ENCODE data around the gene MXD4.

MXD4 gene

GRCh38 chr4:2262145-2262943 lies 435 bp upstream of the MXD4 start:
- ATAC-seq, result peak; percentile 96
- peak; percentile 96 for DNase-seq

GRCh38 chr4:2261110-2261852 lies 628 bp downstream of the MXD4 start:
- DNase-seq, result peak; percentile 67
- ATAC-seq, result peak; percentile 4

DNA sequence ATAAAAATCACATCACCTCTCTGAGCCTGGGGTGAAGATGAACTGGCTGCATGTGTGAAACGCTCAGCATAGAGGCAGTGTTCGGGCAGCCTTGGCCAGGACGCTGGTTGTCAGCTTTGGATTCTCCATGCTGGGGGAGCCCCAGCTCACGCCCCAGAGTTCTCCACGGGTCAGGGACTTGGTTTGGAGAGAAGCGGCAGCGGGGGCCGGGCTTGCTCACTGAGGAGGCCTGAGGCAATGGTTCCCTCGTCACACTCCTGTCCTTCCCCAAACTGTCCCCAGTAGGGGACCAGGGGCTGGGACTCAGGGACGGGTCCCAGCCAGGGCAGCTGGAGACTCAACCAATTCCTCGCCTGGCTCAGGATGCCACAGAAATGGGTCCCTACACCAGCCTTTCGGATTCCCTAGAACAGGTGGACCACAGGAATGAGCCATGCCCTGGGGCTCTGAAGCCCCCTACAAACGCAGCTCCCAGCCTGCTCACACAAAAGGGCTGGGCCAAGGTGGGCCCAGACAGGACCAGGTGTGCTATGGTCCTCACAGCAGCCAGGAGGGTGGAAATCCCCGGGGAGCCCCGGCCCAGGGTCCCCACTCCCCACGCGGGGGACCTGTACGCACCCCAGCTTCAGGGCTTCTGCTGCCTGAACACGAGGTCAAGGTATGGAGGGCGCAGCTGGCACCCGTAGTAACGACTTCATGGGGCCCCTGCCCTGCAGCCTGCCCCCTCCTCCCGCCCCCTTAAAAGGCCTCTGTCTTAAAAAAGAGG lies 1.4 kb downstream of the MXD4 start:
- ATAC-seq (no peak), DNase-seq (no peak)

GRCh38 chr4:2259541-2260343 lies 2.2 kb downstream of the MXD4 start:
- no peak for DNase-seq
- no peak for ATAC-seq

DNA sequence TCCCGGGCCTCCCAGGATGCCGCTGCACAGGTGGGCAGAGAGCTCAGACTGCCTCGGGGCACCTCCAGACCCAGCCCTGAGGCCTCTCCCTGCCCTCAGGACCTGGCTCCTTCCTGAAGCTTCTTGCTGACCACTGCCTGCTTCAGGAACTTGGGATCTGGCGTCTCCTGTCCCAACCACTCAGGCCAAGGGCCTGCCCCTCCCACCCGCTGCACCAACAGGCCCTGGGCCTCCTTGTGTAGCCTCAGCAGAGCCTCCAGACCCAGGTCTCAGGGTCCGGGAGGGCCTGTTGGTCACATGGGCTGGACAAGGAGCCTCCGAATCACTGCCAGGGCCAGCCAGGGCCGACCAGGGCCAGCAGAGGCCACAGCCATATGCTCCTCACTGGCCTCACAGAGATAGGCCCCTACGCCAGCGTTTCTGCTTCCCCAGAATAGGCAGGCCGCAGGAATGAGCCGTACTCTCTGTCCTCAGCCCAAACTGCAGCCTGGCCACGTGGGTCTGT lies 2.8 kb downstream of the MXD4 start:
- no peak for ATAC-seq

GRCh38 chr4:2258091-2259035 lies 3.5 kb downstream of the MXD4 start:
- ATAC-seq (no peak), DNase-seq (no peak)

More for the DNA sequence above, 2.8 kb downstream of the MXD4 start:
- no peak for DNase-seq

DNA sequence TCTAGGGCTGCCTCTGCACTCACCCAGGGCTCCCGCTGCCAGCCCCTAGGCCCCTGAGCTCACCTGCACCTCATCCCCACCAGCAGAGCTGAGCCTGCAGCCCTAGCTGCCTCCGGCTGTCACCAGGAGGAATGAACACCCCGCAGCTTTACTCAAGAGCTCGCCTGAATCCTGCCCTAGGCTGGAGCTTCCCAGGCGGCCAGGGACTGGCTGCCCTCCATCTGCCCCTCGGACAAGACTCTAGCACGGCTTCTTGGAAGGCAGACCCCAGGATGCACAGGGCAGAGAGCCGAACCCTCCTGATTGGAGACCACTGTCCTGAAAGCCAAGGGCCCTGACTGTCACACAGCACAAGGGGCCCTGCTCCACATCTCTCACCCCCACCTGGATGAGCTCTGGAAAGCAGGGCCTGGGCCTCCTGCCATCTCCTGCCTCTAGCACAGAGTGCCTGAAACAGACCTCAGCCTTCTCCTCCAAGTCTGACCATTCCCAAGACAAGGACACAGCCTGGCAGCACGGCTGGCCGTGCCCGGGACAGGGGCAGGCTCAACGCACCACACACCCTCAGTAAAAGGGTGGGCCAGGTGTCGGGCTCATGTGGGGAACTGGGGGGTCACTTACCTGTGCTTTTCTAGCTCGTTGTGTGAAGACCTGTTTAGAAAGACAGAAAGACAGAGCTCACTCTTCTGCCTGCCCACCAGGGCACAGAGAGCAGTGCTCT lies 4.4 kb downstream of the MXD4 start:
- no peak for ATAC-seq
- peak; percentile 2 for DNase-seq

- ATAC-seq, result no peak
- peak; percentile 1 for DNase-seq
These were observed 5.1 kb downstream of the MXD4 start for GRCh38 chr4:2256781-2257191.

DNA sequence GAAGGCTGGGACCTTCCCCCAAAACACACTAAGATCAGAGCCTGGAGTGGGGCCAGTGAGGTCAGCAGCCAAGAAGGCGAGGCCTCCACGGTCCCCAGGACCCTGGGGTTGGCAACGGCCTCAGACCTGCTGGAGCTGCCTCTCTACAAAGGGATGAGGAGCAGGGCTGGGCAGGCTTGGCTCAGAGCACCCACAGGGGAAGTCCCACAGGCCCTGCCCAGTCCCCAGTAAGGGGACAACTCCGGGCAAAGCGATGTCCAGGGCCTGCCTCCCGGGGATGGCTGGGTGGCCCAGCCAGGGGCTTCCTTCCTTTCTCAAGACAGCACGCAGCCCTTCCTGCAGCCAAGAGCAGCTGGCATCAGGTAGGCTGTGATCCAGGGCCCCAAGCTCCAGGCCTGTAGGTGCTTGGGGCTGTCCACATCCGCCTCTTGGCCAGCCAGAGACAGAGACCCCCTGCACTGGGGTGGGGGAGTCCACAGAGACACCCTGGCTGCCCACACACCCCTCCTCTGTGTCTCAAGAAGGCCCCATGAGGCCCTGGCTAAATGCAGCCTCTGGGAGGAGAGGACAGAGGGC lies 5.7 kb downstream of the MXD4 start:
- DNase-seq, result peak; percentile 3
- no peak for ATAC-seq

GRCh38 chr4:2255501-2256155 lies 6.3 kb downstream of the MXD4 start:
- no peak for ATAC-seq
- DNase-seq, result peak; percentile 2

DNA sequence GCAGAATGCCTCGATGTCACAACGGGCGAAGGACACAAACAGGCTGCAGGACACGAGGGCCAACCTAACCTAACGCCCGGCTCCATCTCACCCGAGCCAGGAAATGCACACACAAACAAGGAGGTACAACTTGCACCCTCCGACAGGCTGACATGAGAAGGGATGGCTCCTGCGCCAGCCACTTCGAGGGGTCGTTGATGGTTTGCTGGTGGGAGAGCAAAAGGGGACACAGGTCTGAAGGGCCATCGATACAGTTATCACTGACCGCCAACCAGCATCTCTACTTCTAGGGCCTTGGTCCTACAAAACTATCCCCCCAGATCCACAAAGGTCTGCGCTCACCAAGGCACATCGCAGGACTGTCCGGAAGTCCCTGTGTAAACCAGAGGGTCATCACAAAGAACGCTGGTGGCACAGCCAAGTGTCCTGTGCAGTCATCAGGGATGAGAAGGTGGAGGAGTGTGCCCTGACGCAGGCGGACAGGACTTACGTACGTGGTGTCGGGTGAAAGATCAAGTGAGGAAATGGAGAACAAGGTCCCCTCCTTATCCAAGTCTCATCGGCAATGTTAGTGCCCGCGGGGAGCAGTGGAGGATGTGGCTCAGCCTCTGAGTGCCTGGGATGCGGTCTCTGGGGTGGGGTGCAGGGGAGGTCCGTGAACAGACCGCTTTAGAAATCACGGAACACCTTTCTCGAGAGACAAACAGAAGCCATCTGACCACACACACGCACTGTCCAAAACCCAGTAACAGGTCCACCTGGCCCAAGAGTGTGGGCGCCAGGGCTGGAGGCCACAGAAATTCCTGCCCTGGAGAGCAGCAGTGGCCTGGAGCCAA lies 7.0 kb downstream of the MXD4 start:
- no peak for ATAC-seq
- peak; percentile 1 for DNase-seq

DNA sequence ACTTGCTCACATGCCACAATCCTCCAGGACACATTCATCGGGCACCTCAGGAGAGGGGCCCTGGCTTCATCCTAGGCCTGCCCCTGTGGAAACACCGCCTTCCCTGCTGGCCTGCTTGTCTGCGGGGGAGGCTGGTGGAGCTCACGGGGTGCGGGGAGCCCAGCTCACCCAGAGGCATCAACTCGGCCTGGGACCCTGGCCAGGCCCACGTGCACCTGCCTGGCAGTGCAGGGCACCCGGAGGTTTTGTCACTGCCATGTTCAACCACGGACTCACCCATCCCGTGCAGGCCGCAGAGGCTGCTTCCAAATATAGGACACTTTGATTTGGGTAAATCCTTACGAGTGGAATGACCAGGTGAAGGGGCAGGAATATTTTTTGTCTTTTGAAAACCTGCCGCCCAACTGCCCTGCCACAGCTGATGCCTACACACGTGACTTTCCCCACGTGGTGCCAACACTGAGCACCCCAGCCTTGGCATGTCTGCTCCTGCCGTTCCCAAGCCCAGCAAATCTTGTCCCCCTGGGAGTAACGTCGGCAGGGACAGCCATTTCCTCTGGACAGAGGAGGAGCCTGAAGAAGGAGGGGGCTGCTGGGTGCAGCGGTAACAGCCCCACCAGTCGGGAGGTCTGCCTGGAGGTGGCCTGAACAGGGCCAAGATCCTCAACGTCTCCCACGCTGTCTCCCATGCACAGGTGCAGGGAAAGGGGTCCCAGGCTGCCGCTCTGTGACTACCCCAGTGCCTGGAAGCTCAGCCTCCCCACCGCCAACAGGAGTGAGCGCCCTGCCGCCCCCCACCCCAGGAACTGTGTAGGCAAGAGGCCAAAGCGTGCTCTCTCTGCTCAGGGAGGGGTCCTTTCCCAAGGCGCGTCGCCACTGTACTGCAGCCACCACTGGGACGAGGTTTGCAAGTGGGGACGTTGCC lies 8.5 kb downstream of the MXD4 start:
- DNase-seq, result peak; percentile 1
- no peak for ATAC-seq

DNA sequence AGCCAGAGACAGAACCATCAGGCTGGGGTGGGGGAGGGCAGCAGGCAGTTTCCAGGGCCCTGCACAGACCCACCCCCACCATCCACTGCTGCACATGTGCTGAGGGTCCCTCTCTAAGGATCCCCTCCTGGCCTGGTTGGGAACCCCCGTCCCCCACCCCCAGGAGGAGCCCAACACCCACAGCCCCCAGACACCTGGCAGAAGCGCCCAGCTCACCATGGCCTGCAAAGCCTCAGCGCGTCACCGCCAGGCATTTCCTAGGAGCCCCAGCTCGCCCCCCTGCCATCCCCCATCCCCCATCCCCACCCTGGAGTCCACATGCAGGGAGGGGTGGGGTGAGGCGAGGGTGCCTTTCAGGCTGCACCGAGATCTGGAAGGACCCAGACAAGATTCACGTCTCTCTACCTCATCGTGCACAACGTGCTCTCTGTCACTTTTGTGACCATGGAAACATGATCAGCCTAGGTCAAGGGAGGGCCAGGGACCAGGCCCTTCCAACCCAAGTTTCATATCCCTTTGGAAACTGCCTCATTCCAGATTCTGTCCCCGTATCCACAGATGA lies 9.3 kb downstream of the MXD4 start:
- ATAC-seq, result no peak
- DNase-seq, result peak; percentile 1

DNA sequence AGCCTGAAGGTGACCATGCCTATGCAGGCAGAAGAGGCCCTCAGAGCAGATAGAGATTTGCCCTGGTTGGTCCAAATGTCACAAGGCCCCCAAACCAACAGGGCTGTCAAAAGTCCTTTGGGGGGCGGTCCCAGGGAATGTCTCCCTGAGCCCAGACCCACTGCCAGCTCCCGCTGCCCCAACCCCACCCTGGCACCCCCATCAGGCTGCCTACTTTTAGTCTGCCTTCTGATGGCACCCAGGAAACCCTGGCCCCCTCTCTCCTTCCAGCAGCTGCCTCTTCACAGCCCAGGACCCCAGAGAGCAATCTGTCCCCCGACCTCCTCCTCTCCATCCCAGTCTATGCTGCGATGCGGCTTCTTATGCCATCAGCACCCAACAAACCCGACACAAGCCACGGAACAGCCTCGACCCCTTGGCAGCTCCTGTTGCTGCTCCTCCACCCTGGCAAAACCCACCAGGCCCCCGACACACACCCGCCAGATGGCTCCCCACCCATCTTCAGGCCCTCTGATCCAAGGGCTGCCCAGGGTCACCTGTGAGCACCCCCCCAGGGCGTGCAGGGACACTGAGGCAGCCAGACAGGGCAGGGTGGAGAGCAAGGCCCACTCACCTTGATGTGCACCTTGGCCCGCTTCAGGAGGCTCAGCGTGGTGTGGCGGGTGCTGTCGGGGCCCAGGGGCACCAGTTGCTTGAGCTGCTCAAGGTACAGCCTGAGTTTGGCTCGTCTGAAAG lies 9.9 kb downstream of the MXD4 start:
- peak; percentile 1 for DNase-seq
- no peak for ATAC-seq

- ATAC-seq (no peak), DNase-seq (peak; percentile 3)
These were observed 10.7 kb downstream of the MXD4 start for GRCh38 chr4:2251073-2251794.
